GM21576 (cell line): ENCODE results near the gene BCAS2.

Experiments used
- ATAC-seq: cut with Tn5 transposase; IDR thresholded peaks from one replicate; pipeline ENCODE4 v1.9.1; 2021; ENCODE audit warnings: mild to moderate bottlenecking, moderate library complexity; ENCODE audit not compliant: unreplicated experiment

Gene BCAS2

DNA sequence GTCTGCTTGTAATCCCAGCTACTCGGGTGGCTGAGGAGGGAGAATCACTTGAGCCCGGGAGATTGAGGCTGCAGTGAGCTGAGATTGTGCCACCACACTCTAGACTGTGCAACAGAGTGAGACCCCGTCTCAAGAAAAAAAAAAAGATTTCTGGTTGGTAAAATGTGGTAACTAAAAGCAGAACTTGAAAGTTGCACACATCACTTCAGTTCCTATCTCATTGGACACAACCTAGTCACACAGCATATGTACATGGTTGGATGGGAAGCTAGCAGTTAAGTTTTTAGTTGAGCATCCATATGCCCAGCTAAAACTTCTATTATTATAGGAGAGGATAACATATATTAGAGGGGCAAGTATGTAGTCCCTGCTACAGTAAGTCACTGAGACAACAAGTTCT is 22.1 kb downstream of the BCAS2 start:
- peak; percentile 63 for ATAC-seq

DNA sequence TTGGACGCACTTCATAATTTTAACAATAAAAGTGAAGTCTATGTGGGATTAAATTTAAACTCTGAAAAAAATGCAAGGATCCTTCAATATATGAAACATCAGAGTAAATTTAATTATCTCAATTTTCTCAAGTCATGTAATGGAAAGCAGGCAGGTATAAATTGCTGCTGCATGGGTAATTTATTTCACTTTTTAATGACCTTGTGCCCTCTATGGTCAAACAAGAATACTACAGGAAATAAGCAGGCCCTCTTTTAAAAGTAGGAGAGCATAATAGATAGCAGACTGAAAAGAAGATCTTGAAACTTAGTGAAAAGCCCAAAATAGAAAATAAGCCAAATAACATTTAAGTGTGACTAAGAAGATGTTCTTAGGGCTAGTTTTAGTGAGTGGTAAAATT is 22.9 kb downstream of the BCAS2 start:
- ATAC-seq: no peak

DNA sequence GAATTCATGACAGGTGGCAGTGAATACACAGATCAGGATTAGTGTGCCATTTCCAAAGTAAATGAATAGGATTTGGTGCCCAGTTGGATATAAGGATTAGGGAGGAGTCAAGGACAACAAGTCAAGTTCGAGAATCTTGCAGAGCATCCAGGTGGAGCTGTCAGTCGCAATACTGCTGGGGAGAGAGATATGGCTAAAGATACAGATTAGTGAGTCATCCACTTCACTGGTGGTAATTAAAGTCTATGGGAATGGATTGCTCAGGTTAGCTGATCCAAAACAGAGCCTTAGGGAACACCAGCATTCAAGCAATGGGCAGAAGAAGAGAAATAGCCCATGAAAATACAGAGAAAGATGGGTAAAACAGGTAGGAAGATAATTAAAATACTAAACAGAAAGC is 26.8 kb downstream of the BCAS2 start:
- ATAC-seq: no peak

DNA sequence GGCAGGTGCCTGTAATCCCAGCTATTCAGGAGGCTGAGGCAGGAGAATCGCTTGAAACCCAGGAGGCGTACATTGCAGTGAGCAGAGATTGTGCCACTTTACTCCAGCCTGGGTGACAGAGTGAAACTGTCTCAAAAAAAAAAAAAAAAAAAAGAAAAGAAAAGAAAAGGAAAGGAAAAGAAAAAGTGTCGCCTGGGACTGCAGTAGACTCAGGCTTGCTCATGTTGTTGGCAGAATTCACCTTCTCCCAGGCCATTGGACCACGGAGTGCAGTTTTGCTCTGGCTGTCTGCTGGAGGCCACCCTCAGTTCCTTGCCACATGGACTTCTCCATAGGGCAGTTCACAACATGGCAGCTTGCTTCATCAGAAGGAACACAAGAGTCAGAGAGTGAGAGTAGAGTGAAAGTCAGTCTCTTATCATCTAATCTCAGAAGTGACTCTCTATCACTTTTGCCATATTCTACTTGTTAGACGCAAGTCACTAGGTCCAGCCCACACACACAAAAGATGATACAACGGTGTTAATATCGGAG is 29.2 kb downstream of the BCAS2 start:
- ATAC-seq: no peak

DNA sequence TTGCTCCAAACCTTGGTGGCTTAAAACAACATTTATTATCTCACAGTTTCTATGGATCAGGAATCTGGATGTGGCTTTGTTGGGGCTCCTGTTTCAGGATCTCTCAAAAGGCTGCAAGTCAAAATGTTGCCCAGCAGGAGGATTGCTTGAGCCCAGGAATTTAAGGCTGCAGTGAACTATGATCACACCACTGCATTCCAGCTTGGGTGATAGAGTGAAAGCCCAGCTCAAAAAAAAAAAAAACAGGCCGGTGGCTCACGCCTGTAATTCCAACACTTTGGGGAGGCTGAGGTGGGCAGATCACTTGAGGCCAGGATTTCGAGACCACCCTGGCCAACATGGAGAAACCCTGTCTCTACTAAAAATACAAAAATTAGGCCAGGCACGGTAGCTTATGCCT is 30.0 kb downstream of the BCAS2 start:
- ATAC-seq: no peak

DNA sequence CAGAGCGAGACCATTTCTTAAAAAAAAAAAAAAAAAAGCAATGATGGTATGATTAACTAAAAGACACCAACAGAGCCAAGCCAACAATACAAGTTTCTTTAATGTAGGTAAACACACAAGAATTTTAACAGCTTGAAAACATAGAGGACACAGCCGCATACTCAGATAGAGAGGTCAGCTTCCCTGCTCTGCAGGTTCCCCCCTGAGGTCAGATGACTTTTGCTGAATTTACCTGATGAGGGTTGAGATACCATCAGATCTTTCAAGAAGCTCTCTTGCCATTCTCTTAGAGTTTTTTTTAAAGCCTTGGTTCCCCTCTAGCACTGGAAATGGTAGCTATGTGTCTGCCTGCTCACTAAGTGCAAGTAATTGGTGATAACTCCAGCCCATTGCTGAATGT is 31.1 kb downstream of the BCAS2 start:
- ATAC-seq: no peak

DNA sequence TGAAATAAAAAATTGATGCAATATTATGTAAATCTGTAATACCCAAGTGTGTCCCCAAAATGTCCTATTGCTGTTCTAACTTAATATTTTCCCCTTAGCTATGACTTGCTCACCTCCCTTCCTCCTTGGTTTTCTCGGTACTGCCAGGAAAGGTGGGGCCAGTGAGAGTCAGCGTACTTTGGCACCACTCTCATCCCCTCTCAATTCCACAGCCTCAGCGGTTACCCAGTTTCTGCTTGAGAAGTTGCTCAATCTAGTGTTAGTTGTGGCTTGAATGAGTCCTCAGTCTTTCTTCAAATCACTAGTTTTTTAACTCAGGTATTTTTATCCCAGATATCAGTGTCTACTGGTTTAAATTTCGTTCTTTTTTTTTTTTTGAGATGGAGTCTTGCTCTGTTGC is 32.3 kb downstream of the BCAS2 start:
- no peak for ATAC-seq

DNA sequence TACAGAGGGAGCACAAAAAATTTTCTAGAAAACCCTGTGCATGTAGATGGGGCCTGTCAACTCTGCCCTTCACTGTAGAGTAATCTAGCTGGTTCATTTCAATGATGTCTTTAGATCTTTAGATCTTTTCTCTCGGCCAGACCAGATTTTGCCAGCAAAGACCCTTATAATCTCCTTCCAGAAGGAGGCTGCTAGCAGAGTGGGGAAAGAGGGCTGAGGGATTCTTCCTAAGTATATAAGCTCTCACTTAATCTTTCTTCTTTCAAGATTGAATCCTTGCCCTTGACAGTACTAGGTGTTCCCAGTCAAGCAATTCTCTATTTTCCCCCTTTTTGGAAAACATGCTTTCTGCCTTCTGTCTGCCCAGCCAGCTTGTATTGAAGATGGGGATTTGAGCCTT is 34.3 kb downstream of the BCAS2 start:
- no peak for ATAC-seq

DNA sequence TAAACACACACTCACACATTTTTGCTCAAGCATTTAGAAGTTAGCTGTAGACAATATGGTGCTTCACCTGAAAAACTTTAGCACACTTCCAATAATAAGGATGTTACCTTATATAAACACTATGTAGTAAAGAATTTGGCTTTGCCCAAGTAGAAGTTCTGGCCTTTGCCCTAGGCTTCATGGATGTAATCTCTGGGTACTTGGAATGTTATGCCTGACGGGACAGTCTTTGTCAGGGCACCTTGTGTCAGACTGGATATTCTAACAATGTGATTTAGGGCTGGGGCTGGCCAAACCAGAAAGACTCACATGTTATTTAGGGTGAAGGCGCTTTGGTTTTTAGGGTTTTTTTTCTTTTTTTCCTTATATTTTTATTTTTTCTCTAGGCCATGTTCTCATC is 35.6 kb downstream of the BCAS2 start:
- no peak for ATAC-seq

DNA sequence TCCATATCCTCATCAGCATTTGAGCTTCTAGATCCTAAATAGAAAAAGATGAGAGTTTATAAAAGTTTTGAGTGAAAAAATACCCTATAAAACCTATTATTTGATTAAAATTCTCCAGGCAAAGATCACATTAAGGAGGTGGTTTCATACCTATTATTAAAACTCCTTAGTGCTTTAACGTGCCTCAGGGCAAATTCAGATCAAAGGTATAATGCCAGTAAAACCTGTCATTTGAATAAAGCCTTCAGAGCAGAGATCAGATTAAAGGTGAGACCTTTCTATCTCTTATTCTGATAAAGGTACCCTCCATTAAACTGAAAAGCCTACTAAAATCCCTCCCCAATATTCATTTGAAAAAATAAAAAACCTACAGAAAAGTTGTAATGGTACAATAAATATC is 36.1 kb downstream of the BCAS2 start:
- no peak for ATAC-seq

DNA sequence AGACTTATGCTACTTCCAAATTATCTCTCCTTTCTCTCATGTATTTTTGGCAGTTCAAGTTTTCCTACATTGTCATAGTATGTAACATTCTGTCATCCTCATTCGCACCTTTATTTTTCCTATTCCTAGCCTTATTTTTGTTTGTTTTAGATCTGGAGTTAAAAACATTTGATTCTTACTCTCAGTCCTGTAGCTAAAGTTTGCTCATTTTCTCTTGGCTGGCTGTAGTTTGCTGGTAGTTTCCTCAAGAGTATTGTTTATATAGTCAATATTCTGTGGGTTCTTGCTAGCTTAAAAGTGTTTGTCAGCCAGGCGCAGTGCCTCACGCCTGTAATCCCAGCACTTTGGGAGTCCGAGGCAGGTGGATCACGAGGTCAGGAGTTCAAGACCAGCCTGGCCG is 40.6 kb downstream of the BCAS2 start:
- ATAC-seq: no peak

DNA sequence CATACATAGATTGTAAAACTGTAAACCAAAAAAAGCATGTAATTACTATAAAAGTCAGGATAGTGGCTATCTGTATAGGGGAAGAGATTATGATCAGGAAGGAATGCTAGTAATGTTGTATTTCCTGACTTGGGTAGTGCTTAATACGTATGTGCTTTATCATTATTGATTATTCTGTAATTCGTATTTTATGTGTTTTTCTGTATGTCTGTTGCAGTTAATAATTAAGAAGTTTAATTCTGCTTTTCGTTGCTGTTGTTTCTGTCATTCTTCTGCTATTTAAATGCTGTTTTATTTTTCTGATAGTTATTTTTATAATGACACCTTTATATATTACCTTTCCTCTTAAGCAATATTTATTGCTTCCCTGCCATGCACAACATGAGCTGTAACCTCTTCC is 41.1 kb downstream of the BCAS2 start:
- ATAC-seq: no peak

DNA sequence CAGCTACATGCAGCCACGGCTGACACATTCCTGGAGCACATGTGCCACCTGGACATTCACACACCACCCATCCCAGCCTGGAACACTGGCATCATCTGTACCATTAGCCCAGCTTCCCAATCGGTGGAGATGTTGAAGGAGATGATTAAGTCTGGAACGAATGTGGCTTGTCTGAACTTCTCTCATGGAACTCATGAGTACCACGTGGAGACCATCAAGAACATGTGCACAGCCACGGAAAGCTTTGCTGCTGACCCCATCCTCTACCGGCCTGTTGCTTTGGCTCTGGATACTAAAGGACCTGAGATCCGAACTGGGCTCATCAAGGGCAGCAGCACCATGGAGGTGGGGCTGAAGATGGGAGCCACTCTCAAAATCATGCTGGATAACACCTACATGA is 45.4 kb downstream of the BCAS2 start:
- ATAC-seq: no peak

DNA sequence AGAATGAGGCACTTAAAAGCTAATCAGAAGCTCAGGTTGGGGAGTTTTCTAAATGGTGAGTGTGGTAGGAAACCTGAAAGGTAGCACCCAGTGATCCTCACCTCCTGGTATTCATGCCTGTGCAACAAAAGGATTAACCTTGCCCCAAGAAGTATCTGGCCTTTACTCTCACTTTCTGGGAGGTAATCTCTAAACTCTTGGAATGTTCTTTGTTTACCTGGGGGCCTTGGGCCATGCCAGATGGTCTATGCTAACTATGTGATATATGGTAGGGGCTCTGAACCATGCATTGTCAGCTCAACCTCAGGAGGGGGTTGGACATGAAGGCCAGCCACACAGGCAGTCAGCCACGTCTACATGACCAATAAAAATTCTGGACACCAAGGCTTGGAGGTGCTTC is 46.0 kb downstream of the BCAS2 start:
- ATAC-seq: no peak

DNA sequence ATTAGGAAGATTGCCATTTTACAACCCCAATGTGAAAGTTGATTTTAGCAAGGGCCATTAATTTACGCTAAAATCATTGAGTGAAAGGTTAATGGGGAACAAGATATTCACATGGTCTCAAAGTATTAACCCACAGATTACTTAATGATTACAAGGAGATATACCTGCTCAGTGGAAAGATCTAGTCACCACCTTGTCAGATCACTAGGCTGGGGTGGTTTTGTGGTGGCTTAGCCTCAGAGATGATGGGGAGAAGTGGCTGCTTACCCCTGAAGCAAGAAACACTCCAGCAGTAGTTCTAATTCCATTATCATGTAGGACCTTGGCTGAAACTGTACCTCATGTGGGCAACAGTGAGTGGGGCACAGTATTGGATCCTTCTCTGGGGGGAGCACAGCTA is 50.3 kb downstream of the BCAS2 start:
- ATAC-seq: no peak

DNA sequence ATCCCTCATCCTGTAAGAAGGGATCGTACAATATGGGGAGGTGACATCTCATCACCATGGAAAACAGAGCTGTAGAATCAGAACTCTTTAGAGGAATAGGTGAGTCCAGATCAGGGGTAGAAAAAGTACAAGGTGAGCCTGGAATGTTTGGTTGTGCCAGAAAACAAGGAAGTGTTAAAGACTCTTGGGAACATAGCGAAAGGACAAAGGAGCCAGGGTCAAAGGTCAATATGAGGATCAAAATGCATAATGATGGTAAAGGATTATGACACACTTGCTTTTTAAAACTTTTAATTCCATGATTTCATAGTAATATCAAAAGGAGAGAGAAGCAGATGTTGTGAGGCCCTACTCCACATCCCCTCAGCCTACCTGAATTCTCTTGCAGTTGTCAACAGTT is 51.2 kb downstream of the BCAS2 start:
- ATAC-seq: no peak

DNA sequence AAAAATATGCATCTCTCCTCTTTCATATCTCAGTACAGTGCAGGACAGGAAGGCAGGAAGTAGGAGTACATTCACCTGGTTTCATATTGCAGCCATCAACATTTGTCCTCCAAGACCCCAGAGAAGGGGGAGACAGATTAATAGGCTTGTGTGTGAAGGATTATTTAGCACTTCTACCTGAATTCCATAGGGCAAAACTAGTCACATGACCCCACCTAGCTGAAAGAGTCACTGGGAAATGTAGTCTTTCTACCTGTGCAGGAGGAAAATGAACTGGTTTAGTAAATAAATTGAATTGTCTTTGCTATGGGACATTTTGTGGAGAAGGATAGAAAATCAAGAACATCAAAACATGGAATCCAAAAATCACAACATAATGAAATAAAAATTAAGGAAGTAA is 56.5 kb downstream of the BCAS2 start:
- ATAC-seq: no peak

DNA sequence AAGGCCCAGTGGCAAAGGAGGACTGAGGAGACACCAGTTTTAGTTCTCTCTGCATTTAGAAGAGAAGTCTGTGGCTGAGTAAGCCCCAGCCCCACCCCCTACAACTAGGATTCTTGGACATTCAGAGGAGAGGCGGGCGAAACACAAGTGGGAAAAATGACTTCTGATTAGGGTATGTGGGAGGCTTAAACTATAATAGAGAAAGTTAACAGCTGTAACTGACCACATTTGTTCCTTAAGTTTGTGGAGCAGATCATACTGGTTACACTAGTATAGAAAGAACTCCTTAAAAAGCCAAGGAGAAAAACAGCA is 59.2 kb downstream of the BCAS2 start:
- no peak for ATAC-seq

DNA sequence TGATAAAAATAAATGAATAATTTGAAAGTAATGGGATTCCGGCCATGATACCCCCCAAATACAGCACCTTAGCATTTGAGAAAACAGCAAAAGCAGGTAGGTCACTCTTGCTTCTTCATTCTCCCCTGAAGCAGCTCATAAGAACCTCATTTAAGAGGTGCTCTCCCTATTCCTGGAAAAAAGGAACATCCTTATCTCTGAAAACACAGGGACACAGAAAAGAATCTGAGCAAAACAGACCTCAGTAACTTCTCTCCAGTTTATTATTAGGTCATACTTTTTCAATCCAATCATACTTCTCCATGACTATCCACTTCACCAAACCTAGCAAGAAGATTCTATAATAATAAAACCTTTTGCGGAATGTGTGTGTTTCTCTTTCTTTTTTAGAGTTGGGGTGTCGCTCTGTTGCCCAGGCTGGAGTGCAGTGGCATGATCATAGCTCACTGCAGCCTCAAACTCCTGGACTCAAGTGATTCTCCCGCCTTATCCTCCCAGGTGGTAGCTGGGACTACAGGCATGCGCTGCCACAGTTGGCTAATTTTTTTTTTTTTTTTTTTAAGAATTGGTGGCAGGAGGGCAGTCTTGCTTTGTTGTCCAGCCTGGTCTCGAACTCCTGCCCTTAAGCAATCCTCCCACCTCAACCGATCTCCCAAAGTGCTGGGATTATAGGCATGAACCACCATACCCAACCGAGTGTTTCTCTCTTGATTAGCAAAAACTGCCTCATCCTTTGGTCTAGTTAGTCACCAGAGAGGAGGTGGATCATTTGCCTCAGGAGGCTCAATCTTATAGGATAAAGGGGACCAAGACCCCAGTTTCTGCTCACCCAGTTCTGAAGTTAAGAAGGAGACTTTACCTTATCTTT is 59.8 kb downstream of the BCAS2 start:
- no peak for ATAC-seq
